C4-2B (cell line): Measurements from ENCODE around the gene PRKCQ.

Experiments used
- ZFX ChIP-seq: fragments of 450-650 bp; IDR thresholded peaks from 2 replicates; pipeline ENCODE4 v1.6.1; 2017
- TF ChIP-seq, protein P1 (sequence below): fragments of 450-650 bp; conservative IDR thresholded peaks from 2 replicates; pipeline ENCODE4 v1.5.1; 2017; ENCODE audit warnings: mild to moderate bottlenecking

GRCh38 chr10:6457376-6457775, 122.7 kb downstream of the PRKCQ start:
- TF ChIP-seq, protein P1, sequence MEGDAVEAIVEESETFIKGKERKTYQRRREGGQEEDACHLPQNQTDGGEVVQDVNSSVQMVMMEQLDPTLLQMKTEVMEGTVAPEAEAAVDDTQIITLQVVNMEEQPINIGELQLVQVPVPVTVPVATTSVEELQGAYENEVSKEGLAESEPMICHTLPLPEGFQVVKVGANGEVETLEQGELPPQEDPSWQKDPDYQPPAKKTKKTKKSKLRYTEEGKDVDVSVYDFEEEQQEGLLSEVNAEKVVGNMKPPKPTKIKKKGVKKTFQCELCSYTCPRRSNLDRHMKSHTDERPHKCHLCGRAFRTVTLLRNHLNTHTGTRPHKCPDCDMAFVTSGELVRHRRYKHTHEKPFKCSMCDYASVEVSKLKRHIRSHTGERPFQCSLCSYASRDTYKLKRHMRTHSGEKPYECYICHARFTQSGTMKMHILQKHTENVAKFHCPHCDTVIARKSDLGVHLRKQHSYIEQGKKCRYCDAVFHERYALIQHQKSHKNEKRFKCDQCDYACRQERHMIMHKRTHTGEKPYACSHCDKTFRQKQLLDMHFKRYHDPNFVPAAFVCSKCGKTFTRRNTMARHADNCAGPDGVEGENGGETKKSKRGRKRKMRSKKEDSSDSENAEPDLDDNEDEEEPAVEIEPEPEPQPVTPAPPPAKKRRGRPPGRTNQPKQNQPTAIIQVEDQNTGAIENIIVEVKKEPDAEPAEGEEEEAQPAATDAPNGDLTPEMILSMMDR: no peak
- TF ChIP-seq ZFX: no peak
